ENCODE measurements around the gene GPR4. TPM values are rescaled to one million over a fixed set of nuclear protein-coding genes. Genes with fewer than 3 reads are reported as not detected.

Gene GPR4
- total RNA-seq, 1 experiment from 2014 or later = 3.1 TPM

- no TSS peak for BruUV-seq (replicated peaks)
- intact Hi-C loops (cut with micrococcal nuclease) = no loop called here
- Histone ChIP-seq H3K9me3 (ENCODE audit: low read length) (no peaks in the 10 kb centered on the region), H3K9me2 (replicated peaks; ENCODE audit: low read length) (no peaks in the 10 kb centered on the region), H3K4me1 (ENCODE audit: insufficient read depth, low read length) (peaks cover 34% of the 10 kb centered on the region), H3K9ac (ENCODE audit: low read length) (no peak overlapping the region), H3K36me3 (ENCODE audit: low read depth, low read length) (no peaks in the 10 kb centered on the region), H3K4me2 (ENCODE audit: low read length) (no peak overlapping the region), H3K27ac (ENCODE audit: low read length) (peak overlapping the region; percentile 100), H3K79me2 (ENCODE audit: low read length) (peaks cover 46% of the 10 kb centered on the region), H4K20me1 (ENCODE audit: low read length) (no peaks in the 10 kb centered on the region), H3K4me3 (ENCODE audit: low read length) (no peak overlapping the region), H3K27me3 (ENCODE audit: low read length) (no peaks in the 10 kb centered on the region), H3F3A (ENCODE audit: low read length, unreplicated experiment) (peaks cover 14% of the 10 kb centered on the region), H2AFZ (ENCODE audit: low read length) (no peak overlapping the region)
- ATAC-seq (no peak), DNase-seq (no peak)
- CTCF ChIA-PET = no interaction called here
- POLR2A ChIA-PET (ENCODE audit: unreplicated experiment) = no interaction called here
- TF ChIP-seq EZH2 (IDR thresholded peaks at IDR 0.05; ENCODE audit: low read length, unreplicated experiment) = no peak
- no peak for TF ChIP-seq CTCF (conservative IDR thresholded peaks at IDR 0.05; ENCODE audit: low read depth, low read length)
- no peak for TF ChIP-seq EZH2phosphoT487 (IDR thresholded peaks at IDR 0.05; ENCODE audit: borderline replicate concordance, low read length)
Observed at GRCh38 chr19:45575216-45575615, 26.8 kb downstream of the GPR4 start.

- intact Hi-C loops (cut with micrococcal nuclease) = no loop called here
- CTCF ChIA-PET = no interaction called here
- H3K36me3 ChIP-seq (ENCODE audit: low read depth, low read length) = no peaks in the 10 kb centered on the region
- H2AFZ ChIP-seq (ENCODE audit: low read length) = no peak overlapping the region
- H3K9me3 ChIP-seq (ENCODE audit: low read length) = no peaks in the 10 kb centered on the region
- H3K4me1 ChIP-seq (ENCODE audit: insufficient read depth, low read length) = peaks cover 40% of the 10 kb centered on the region
- H3K27me3 ChIP-seq (ENCODE audit: low read length) = no peaks in the 10 kb centered on the region
- ATAC-seq (no peak), DNase-seq (no peak)
- H3K4me3 ChIP-seq (ENCODE audit: low read length) = no peak overlapping the region
- BruUV-seq (replicated peaks) = no TSS peak
- no peaks in the 10 kb centered on the region for H3K9me2 ChIP-seq (replicated peaks; ENCODE audit: low read length)
- 0 out of 2 replicates have a peak overlapping the region, but pooled peaks have one; percentile 100 for H3K27ac ChIP-seq (ENCODE audit: low read length)
- peaks cover 16% of the 10 kb centered on the region for H3F3A ChIP-seq (ENCODE audit: low read length, unreplicated experiment)
- no peak for TF ChIP-seq EZH2phosphoT487 (IDR thresholded peaks at IDR 0.05; ENCODE audit: borderline replicate concordance, low read length)
- TF ChIP-seq EZH2 (IDR thresholded peaks at IDR 0.05; ENCODE audit: low read length, unreplicated experiment) = no peak
- no peak for TF ChIP-seq CTCF (conservative IDR thresholded peaks at IDR 0.05; ENCODE audit: low read depth, low read length)
- no peak overlapping the region for H3K4me2 ChIP-seq (ENCODE audit: low read length)
- peaks cover 49% of the 10 kb centered on the region for H3K79me2 ChIP-seq (ENCODE audit: low read length)
- no peaks in the 10 kb centered on the region for H4K20me1 ChIP-seq (ENCODE audit: low read length)
- no peak overlapping the region for H3K9ac ChIP-seq (ENCODE audit: low read length)
- POLR2A ChIA-PET (ENCODE audit: unreplicated experiment) = no interaction called here
Observed at GRCh38 chr19:45574526-45574925, 27.5 kb downstream of the GPR4 start.

- Histone ChIP-seq H2AFZ (ENCODE audit: low read length) (no peak overlapping the region), H3K9ac (ENCODE audit: low read length) (no peak overlapping the region), H3K27me3 (ENCODE audit: low read length) (no peaks in the 10 kb centered on the region), H3K79me2 (ENCODE audit: low read length) (peaks cover 61% of the 10 kb centered on the region), H3K4me3 (ENCODE audit: low read length) (no peak overlapping the region), H3K9me3 (ENCODE audit: low read length) (no peaks in the 10 kb centered on the region), H3K9me2 (replicated peaks; ENCODE audit: low read length) (no peaks in the 10 kb centered on the region), H3K4me1 (ENCODE audit: insufficient read depth, low read length) (peaks cover 42% of the 10 kb centered on the region), H3F3A (ENCODE audit: low read length, unreplicated experiment) (peaks cover 8% of the 10 kb centered on the region), H3K27ac (ENCODE audit: low read length) (no peak overlapping the region), H4K20me1 (ENCODE audit: low read length) (no peaks in the 10 kb centered on the region), H3K36me3 (ENCODE audit: low read depth, low read length) (no peaks in the 10 kb centered on the region), H3K4me2 (ENCODE audit: low read length) (no peak overlapping the region)
- intact Hi-C loops (cut with micrococcal nuclease) = loop anchor here (2.0 kb wide), 1 partner anchor 49 kb away; no protein-coding TSS in a partner anchor
- no TSS peak for BruUV-seq (replicated peaks)
- TF ChIP-seq CTCF (conservative IDR thresholded peaks at IDR 0.05; ENCODE audit: low read depth, low read length) = no peak
- ChIA-PET POLR2A (ENCODE audit: unreplicated experiment) (no interaction called here), CTCF (no interaction called here)
- no peak for ATAC-seq
- DNase-seq = no peak
Observed at GRCh38 chr19:45571457-45572220, 30.4 kb downstream of the GPR4 start.
